ENCODE results near the gene KIF1B. TPM values are rescaled to one million over a fixed set of nuclear protein-coding genes. Genes with fewer than 3 reads are reported as not detected.
"Not testable (repeated sequence)": the region's sequence is repeated elsewhere in the genome, so short reads cannot be mapped to it uniquely, and the experiment has no call there.

KIF1B gene
- total and polyA plus RNA-seq, 8 donors: 8.2 to 26.4 (median 19.3) TPM

DNA sequence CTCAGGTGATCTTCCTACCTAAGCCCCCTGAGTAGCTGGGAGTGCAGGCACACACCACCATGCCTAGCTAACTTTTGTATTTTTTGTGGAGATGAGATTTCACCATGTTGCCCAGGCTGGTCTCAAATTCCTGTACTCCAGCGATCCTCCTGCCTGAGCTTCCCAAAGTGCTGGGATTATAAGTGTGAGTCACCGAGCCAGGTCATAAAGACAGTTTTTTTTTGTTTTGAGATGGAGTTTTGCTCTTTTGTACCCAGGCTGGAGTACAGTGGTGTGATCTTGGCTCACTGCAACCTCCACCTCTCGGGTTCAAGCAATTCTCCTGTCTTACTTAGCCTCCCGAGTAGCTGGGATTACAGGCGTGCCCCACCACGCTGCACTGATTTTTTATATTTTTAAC lies 42.1 kb downstream of the KIF1B start:
- ATAC-seq: no peak
- no peaks in the 10 kb centered on the region for H3K9me3 ChIP-seq
- no peak for FAIRE-seq
- no peak for DNase-seq
- H3K4me3 ChIP-seq: no peak overlapping the region
- no peaks in the 10 kb centered on the region for H3K36me3 ChIP-seq
- no peaks in the 10 kb centered on the region for H3K27me3 ChIP-seq
- TF ChIP-seq, protein P1, sequence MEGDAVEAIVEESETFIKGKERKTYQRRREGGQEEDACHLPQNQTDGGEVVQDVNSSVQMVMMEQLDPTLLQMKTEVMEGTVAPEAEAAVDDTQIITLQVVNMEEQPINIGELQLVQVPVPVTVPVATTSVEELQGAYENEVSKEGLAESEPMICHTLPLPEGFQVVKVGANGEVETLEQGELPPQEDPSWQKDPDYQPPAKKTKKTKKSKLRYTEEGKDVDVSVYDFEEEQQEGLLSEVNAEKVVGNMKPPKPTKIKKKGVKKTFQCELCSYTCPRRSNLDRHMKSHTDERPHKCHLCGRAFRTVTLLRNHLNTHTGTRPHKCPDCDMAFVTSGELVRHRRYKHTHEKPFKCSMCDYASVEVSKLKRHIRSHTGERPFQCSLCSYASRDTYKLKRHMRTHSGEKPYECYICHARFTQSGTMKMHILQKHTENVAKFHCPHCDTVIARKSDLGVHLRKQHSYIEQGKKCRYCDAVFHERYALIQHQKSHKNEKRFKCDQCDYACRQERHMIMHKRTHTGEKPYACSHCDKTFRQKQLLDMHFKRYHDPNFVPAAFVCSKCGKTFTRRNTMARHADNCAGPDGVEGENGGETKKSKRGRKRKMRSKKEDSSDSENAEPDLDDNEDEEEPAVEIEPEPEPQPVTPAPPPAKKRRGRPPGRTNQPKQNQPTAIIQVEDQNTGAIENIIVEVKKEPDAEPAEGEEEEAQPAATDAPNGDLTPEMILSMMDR (IDR thresholded peaks at IDR 0.05): no peak
- 97 to 98% methylated on average over 6 of the region's 6 CpGs for WGBS, 2 donors
- peaks cover 0 to 12% (median 10%) of the 10 kb centered on the region in 3 donors for H3K4me1 ChIP-seq
- no peak overlapping the region for H3K27ac ChIP-seq
- intact Hi-C loops (cut with DNase I): no loop called here

DNA sequence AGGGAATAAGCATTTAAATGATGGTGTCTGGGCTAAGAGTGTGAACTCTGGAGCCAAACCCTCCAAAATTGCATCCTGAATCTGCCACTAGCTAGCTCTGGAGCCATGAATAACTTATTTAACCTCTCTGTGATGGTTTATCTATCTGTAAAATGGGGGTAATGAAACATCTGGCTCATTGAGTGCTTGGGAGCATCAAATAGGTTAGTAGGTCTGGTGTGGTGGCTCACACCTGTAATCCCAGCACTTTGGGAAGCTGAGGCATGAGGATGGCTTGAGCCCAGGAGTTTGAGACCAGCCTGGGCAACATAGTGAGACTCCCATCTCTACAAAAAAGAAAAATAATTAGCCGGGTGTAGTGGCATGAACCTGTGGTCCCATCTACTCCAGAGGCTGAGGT lies 42.8 kb downstream of the KIF1B start:
- no peak for DNase-seq
- H3K9me3 ChIP-seq: no peaks in the 10 kb centered on the region
- 95 to 100% methylated on average over 1 of the region's 1 CpG for WGBS, 2 donors
- TF ChIP-seq, protein P1 (IDR thresholded peaks at IDR 0.05): no peak
- H3K27me3 ChIP-seq: no peaks in the 10 kb centered on the region
- intact Hi-C loops (cut with DNase I): no loop called here
- H3K27ac ChIP-seq: peak overlapping the region in 2 of 4 donors; percentile 37 to 55
- no peak for FAIRE-seq
- H3K36me3 ChIP-seq: no peaks in the 10 kb centered on the region
- H3K4me1 ChIP-seq: peaks cover 0 to 14% (median 11%) of the 10 kb centered on the region in 3 donors
- no peak overlapping the region for H3K4me3 ChIP-seq
- no peak for ATAC-seq

DNA sequence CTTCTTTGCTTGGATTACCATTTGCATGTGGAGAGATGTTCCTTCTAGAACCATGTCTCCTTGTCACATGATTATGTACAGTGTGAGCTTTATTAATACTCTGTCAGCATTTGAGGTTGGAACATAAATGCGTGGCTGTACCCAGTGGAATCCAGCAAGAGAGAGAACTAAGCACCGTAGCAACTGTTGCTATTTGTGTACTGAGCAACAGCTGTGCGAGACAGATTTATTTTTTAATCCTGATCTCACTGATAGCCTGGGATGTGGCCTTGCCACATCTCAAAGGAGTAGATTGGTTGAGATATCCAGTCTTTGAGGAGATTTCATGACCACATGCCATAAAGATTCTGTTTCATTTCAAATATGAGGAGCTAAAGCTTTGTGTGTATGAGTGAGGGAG lies 43.4 kb downstream of the KIF1B start:
- ATAC-seq: peak; percentile 83 to 88 (median 86)
- 6 to 8% methylated on average over 3 of the region's 3 CpGs for WGBS, 2 donors
- peak in 2 of 6 donors; percentile 24 for DNase-seq
- Histone ChIP-seq H3K4me1 (peaks cover 4 to 16% (median 14%) of the 10 kb centered on the region in 3 donors), H3K9me3 (no peaks in the 10 kb centered on the region), H3K27me3 (no peaks in the 10 kb centered on the region), H3K27ac (peak overlapping the region in 2 of 4 donors; percentile 37 to 55), H3K36me3 (no peaks in the 10 kb centered on the region), H3K4me3 (no peak overlapping the region)
- intact Hi-C loops (cut with DNase I): no loop called here
- TF ChIP-seq, protein P1 (IDR thresholded peaks at IDR 0.05): no peak
- peak; percentile 83 for FAIRE-seq

DNA sequence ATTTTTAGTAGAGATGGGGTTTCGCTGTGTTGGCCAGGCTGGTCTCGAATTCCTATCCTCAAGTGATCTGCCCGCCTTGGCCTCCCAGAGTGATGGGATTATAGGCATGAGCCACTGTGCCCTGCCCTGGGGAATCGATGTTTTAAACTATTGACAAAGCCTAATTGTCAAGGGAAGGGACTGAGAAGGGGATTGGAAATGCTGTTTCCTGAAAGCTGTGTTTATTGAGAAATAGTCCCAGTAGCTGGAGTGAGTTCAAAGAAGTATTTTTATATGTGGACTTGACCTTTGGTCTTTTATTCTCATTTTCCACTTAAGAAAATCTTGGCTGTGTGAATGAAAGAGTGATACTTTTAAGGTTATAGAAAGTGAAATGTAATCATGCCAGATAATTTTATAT lies 47.5 kb downstream of the KIF1B start:
- Histone ChIP-seq H3K36me3 (peaks cover 0 to 19% (median 0%) of the 10 kb centered on the region in 3 donors), H3K4me1 (peaks cover 4 to 16% (median 14%) of the 10 kb centered on the region in 3 donors), H3K4me3 (no peak overlapping the region), H3K27ac (no peak overlapping the region), H3K9me3 (no peaks in the 10 kb centered on the region), H3K27me3 (no peaks in the 10 kb centered on the region)
- DNase-seq (no peak), FAIRE-seq (no peak), ATAC-seq (peak; percentile 25 to 57 (median 52))
- intact Hi-C loops (cut with DNase I): no loop called here
- 37 to 39% methylated on average over 4 of the region's 4 CpGs for WGBS, 2 donors
- TF ChIP-seq, protein P1 (IDR thresholded peaks at IDR 0.05): no peak

DNA sequence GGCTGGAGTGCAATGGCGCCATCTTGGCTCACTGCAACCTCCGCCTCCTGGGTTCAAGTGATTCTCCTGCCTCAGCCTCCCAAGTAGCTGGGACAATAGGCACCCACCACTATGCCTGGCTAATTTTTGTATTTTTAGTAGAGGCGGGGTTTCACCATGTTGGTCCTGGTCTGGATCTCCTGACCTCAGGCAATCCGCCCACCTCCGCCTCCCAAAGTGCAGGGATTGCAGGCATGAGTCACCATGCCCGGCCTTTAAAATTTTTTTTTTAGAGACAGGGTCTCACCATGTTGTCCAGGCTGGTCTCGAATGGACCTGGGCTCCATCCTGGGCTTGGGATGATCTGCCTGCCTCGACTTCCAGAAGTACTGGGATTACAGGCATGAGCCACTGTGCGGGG lies 49.2 kb downstream of the KIF1B start:
- H3K9me3 ChIP-seq; H3K27me3 ChIP-seq; FAIRE-seq; H3K4me3 ChIP-seq; H3K4me1 ChIP-seq; intact Hi-C loops (cut with DNase I); H3K27ac ChIP-seq; DNase-seq; ATAC-seq: not testable (repeated sequence)
- whole genome bisulfite sequencing, 2 donors: 93 to 95% methylated on average over 9 of the region's 9 CpGs
- peaks cover 0 to 26% (median 0%) of the 10 kb centered on the region in 3 donors for H3K36me3 ChIP-seq

Data from pancreas (tissue), 10 donors.